Heart left ventricle (tissue), 13 donors: ENCODE results near the gene RUFY1.

ENCODE experiments used
- CTCF ChIP-seq, 12 donors: fragments of 200-600 bp; sonication (generic) in 4 of 12; IDR thresholded peaks; one replicate each; pipeline versions ENCODE4 v1.5.0 to v1.8.0; 2018 to 2022; ENCODE audit warnings: antibody characterized with exemption in 12 of 12, mild to moderate bottlenecking in 5 of 12
- POLR2A ChIP-seq, 2 donors: fragments of 450-650 bp; IDR thresholded peaks; one replicate each; pipeline ENCODE4 v1.6.1; 2017; ENCODE audit warnings: antibody characterized with exemption in 2 of 2, mild to moderate bottlenecking in 2 of 2, moderate library complexity in 2 of 2
- donor health status: ischemic (EF 13 %, LVEDD 7.1; RV severe dilation, severe dysfunction).
- donor health status: DM: no; HTN: yes; CAD: no.
- donor health status: DM: no; HTN: no; CAD: no.
- donor health status: ischemic (EF 25% LVEDD 6.9; RV normal size, moderate dysfunction).
- donor health status: ischemic (EF 25% LVEDD 5.7; RV mildly dilated, moderate dysfunction).
- donor health status: ischemic (EF 35%, LVEDD 5.7; RV mildly dilated, moderate dysfunction).
- donor health status: nonischemic (EF 11% LVEDD 7.7; RV severe dilation, severe dysfunction).
- donor health status: DM: yes; HTN: yes; CAD: no.
- donor health status: PGD.
- donor health status: ischemic (EF 29% LVEDD 5.4; RV normal size, mild dysfunction).
- donor health status: nonischemic (EF 23%, LVEDD 6.1; RV moderate dilation, normal function).

DNA sequence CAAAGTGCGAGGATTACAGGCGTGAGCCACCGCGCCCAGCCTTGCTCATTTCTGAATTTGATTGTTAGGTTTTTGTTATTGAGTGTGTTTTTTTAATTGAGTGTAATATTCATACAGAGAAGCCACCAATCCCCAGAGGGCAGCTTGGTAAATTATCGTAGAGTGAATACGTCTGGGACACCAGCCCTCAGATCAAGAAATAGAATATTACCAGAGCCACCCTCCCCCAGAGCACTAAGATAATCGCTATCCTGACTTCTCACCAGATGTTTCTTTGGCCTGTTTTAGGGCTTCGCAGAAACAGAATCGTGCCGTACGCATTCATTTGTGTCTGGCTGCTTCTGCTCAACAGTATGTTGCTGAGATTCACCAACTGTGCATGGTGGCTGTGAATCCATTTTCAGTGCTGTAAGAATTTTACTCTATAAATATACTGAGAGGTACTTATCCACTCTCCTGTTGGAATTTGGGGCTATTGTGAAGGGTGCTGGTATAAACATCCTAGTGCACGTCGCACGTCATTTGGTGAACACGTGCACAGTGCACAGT lies 37.8 kb upstream of the RUFY1 start:
- TF ChIP-seq CTCF (IDR thresholded peaks at IDR 0.05) (no peak), POLR2A (IDR thresholded peaks at IDR 0.05) (no peak)
